HEK293 (cell line): ENCODE results near the gene GPATCH3.

ENCODE experiments used
- CTCF ChIA-PET: fragments of 350-600 bp; formaldehyde crosslinking; extraction: SDS; loops from one replicate; lab custom pipeline; 2021; ENCODE audit warnings: antibody characterized with exemption; lab: Yijun Ruan, JAX
- POLR2A ChIA-PET: fragments of 300-600 bp; formaldehyde crosslinking; extraction: SDS; loops from one replicate; lab custom pipeline; 2020; ENCODE audit warnings: antibody characterized with exemption, inconsistent platforms; lab: Yijun Ruan, JAX
- H3K27ac ChIP-seq: fragments of 200-500 bp; sonication (Bioruptor generic); 2 replicates; pipeline ENCODE4 v1.5.1; 2014; ENCODE audit warnings: low read depth, low read length, control low read depth, inconsistent platforms; ENCODE audit errors: extremely low read depth
- H3K36me3 ChIP-seq, 2 experiments: fragments of 200-500 bp in 1 of 2; sonication (Bioruptor generic) in 1 of 2; 1 replicate in 1 of 2; 2 replicates in 1 of 2; pipeline ENCODE4 v1.5.1; 2014 to 2017; ENCODE audit warnings: inconsistent platforms in 2 of 2, low read length in 2 of 2; ENCODE audit not compliant: control insufficient read depth in 2 of 2, insufficient read depth in 1 of 2
- H3K4me1 ChIP-seq: fragments of 200-500 bp; sonication (Bioruptor generic); 2 replicates; pipeline ENCODE4 v1.5.1; 2014; ENCODE audit warnings: mild to moderate bottlenecking, low read length, inconsistent platforms; ENCODE audit not compliant: control insufficient read depth, insufficient read depth
- H3K4me3 ChIP-seq: 2 replicates; pipeline ENCODE4 v1.5.1; 2011; ENCODE audit warnings: low read depth, mild to moderate bottlenecking, control low read depth, low read length, moderate library complexity
- H3K9me3 ChIP-seq: fragments of 200-500 bp; sonication (Bioruptor generic); 2 replicates; pipeline ENCODE4 v1.5.1; 2014; ENCODE audit warnings: low read depth, low read length, inconsistent platforms; ENCODE audit not compliant: control insufficient read depth, insufficient read depth
- BCL11B ChIP-seq: fragments of 450-650 bp; formaldehyde crosslinking; IDR thresholded peaks from 2 replicates; pipeline ENCODE4 v1.5.1; 2016; ENCODE audit warnings: low read depth, missing biosample characterization, missing genetic modification characterization
- EGR2 ChIP-seq: fragments of 450-650 bp; formaldehyde crosslinking; IDR thresholded peaks from 2 replicates; pipeline ENCODE4 v1.5.1; 2016; ENCODE audit warnings: low read depth, missing biosample characterization, missing genetic modification characterization
- FEZF1 ChIP-seq: fragments of 450-650 bp; formaldehyde crosslinking; IDR thresholded peaks from 2 replicates; pipeline ENCODE4 v1.5.1; 2016; ENCODE audit warnings: missing biosample characterization, missing genetic modification characterization
- GLIS1 ChIP-seq: fragments of 450-650 bp; formaldehyde crosslinking; IDR thresholded peaks from 2 replicates; pipeline ENCODE4 v1.5.1; 2016; ENCODE audit warnings: missing biosample characterization, missing genetic modification characterization
- PRDM1 ChIP-seq: fragments of 450-650 bp; formaldehyde crosslinking; IDR thresholded peaks from 2 replicates; pipeline ENCODE4; 2016; ENCODE audit warnings: missing biosample characterization, missing genetic modification characterization
- ZBTB21 ChIP-seq: fragments of 450-650 bp; formaldehyde crosslinking; IDR thresholded peaks from 2 replicates; pipeline ENCODE4 v1.5.1; 2017; ENCODE audit warnings: missing biosample characterization, missing genetic modification characterization
- ZBTB48 ChIP-seq: fragments of 450-650 bp; formaldehyde crosslinking; IDR thresholded peaks from 2 replicates; pipeline ENCODE4 v1.5.1; 2016; ENCODE audit warnings: missing biosample characterization, missing genetic modification characterization
- ZNF133 ChIP-seq: fragments of 450-650 bp; formaldehyde crosslinking; IDR thresholded peaks from 2 replicates; pipeline ENCODE4 v1.5.1; 2016; ENCODE audit warnings: missing biosample characterization, missing genetic modification characterization
- ZNF146 ChIP-seq: fragments of 450-650 bp; formaldehyde crosslinking; IDR thresholded peaks from 2 replicates; pipeline ENCODE4 v1.5.1; 2016; ENCODE audit warnings: missing biosample characterization, missing genetic modification characterization
- ZNF174 ChIP-seq: fragments of 450-650 bp; formaldehyde crosslinking; IDR thresholded peaks from 2 replicates; pipeline ENCODE4 v1.5.0; 2017; ENCODE audit warnings: missing biosample characterization, mild to moderate bottlenecking, missing genetic modification characterization
- ZNF48 ChIP-seq: fragments of 450-650 bp; formaldehyde crosslinking; IDR thresholded peaks from 2 replicates; pipeline ENCODE4 v1.5.1; 2016; ENCODE audit warnings: missing biosample characterization, missing genetic modification characterization
- ZNF513 ChIP-seq: fragments of 450-650 bp; IDR thresholded peaks from 2 replicates; pipeline ENCODE4 v1.5.1; 2018; ENCODE audit warnings: missing biosample characterization, missing genetic modification characterization
- ZNF514 ChIP-seq: fragments of 450-650 bp; formaldehyde crosslinking; IDR thresholded peaks from 2 replicates; pipeline ENCODE4 v1.5.1; 2016; ENCODE audit warnings: missing biosample characterization, missing genetic modification characterization
- ZNF555 ChIP-seq: fragments of 450-650 bp; formaldehyde crosslinking; conservative IDR thresholded peaks from 2 replicates; pipeline ENCODE4 v1.5.1; 2017; ENCODE audit warnings: missing biosample characterization, mild to moderate bottlenecking, missing genetic modification characterization, inconsistent platforms
- ZNF558 ChIP-seq: fragments of 450-650 bp; formaldehyde crosslinking; IDR thresholded peaks from 2 replicates; pipeline ENCODE4 v1.5.1; 2016; ENCODE audit warnings: missing biosample characterization, missing genetic modification characterization
- ZNF561 ChIP-seq: fragments of 450-650 bp; IDR thresholded peaks from 2 replicates; pipeline ENCODE4 v1.5.1; 2018; ENCODE audit warnings: missing biosample characterization, missing genetic modification characterization, borderline replicate concordance
- ZNF585B ChIP-seq: fragments of 450-650 bp; formaldehyde crosslinking; IDR thresholded peaks from 2 replicates; pipeline ENCODE4 v1.5.1; 2016; ENCODE audit warnings: missing biosample characterization, missing genetic modification characterization
- ZNF596 ChIP-seq: fragments of 450-650 bp; IDR thresholded peaks from 2 replicates; pipeline ENCODE4 v1.5.0; 2018; ENCODE audit warnings: missing biosample characterization, mild to moderate bottlenecking, missing genetic modification characterization, moderate library complexity
- ZNF639 ChIP-seq: fragments of 450-650 bp; formaldehyde crosslinking; IDR thresholded peaks from 2 replicates; pipeline ENCODE4 v1.5.1; 2016; ENCODE audit warnings: missing biosample characterization, missing genetic modification characterization
- ZNF76 ChIP-seq: fragments of 450-650 bp; formaldehyde crosslinking; IDR thresholded peaks from 2 replicates; pipeline ENCODE4; 2016; ENCODE audit warnings: low read depth, missing biosample characterization, missing genetic modification characterization, borderline replicate concordance
- ZNF785 ChIP-seq: fragments of 450-650 bp; formaldehyde crosslinking; IDR thresholded peaks from 2 replicates; pipeline ENCODE4 v1.5.1; 2016; ENCODE audit warnings: missing biosample characterization, missing genetic modification characterization
- ZNF830 ChIP-seq: fragments of 450-650 bp; IDR thresholded peaks from 2 replicates; pipeline ENCODE4 v1.5.0; 2018; ENCODE audit warnings: missing biosample characterization, missing genetic modification characterization, low read depth, mild to moderate bottlenecking, moderate library complexity
- TF ChIP-seq, protein P1 (sequence below): fragments of 450-650 bp; formaldehyde crosslinking; IDR thresholded peaks from 2 replicates; pipeline ENCODE4 v1.5.1; 2016; ENCODE audit warnings: missing biosample characterization, missing genetic modification characterization
- TF ChIP-seq, protein P2 (sequence below): fragments of 450-650 bp; formaldehyde crosslinking; IDR thresholded peaks from 2 replicates; pipeline ENCODE4 v1.5.1; 2016; ENCODE audit warnings: missing biosample characterization, missing genetic modification characterization
- TF ChIP-seq, protein P3 (sequence below): fragments of 450-650 bp; formaldehyde crosslinking; IDR thresholded peaks from 2 replicates; pipeline ENCODE4 v1.5.1; 2017; ENCODE audit warnings: missing biosample characterization, missing genetic modification characterization

Gene GPATCH3

DNA sequence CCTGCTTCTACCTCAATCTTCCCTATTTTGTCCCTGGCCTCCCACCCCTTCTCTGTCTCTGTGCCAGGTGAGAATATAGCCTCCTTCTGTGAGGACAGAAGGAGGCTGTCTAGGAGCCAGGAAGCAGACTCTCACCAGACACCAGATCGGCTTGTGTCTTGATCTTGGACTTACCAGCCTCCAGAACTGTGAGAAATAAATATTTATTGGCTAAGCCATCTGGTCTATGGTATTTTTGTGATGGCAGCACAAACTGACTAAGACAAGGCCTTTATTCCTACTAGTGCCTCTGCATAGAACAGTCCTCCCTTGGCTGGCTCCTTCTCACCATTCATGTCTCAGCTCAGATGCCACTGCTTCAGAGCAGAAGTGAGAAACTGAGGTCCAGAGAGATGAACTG is 12.0 kb downstream of the GPATCH3 start (continued):
- TF ChIP-seq ZNF513 (tag by site-specific recombination) = no peak
- TF ChIP-seq, protein P1, sequence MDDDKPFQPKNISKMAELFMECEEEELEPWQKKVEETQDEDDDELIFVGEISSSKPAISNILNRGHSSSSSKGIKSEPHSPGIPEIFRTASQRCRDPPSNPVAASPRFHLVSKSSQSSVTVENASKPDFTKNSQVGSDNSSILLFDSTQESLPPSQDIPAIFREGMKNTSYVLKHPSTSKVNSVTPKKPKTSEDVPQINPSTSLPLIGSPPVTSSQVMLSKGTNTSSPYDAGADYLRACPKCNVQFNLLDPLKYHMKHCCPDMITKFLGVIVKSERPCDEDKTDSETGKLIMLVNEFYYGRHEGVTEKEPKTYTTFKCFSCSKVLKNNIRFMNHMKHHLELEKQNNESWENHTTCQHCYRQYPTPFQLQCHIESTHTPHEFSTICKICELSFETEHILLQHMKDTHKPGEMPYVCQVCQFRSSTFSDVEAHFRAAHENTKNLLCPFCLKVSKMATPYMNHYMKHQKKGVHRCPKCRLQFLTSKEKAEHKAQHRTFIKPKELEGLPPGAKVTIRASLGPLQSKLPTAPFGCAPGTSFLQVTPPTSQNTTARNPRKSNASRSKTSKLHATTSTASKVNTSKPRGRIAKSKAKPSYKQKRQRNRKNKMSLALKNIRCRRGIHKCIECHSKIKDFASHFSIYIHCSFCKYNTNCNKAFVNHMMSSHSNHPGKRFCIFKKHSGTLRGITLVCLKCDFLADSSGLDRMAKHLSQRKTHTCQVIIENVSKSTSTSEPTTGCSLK (tag by site-specific recombination) = no peak

DNA sequence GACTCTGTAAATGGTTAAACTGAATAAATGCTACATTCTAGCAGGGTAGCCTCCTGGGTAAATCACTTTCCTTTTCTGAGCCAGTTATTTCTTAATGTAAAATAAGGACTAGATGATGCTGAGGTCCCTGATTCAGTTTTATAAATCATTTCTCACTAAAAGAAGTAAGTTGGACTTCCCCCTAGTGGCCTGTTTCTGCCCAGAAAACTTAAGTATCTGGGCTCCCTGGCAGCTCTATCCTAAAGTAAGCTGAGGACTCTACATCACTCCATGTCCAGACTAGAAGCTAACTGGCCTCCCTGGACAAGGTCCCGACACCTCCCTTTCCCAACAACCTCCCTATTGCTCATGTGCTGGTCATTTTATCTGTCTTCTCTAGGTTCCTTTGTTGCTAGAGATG is 13.1 kb downstream of the GPATCH3 start:
- Histone ChIP-seq H3K36me3 (peaks cover 37 to 83% of the 10 kb centered on the region in 2 experiments), H3K27ac (no peak overlapping the region), H3K4me3 (no peak overlapping the region)
- CTCF ChIA-PET = interaction anchor here (0.6 to 2.5 kb wide), 15 partner anchors 9 to 982 kb away, joined by 3 to 12 read pairs (median 5); partner anchors contain the start of gene GPATCH3
- TF ChIP-seq ZNF585B (tag by site-specific recombination) = no peak
- no peak for TF ChIP-seq ZNF596 (tag by site-specific recombination)
- TF ChIP-seq ZNF558 = no peak
- TF ChIP-seq ZNF555 (tag by site-specific recombination) = no peak
- no peak for TF ChIP-seq FEZF1 (tag by site-specific recombination)
- TF ChIP-seq ZNF146 (tag by site-specific recombination) = no peak
- TF ChIP-seq ZNF133 = no peak
- TF ChIP-seq ZNF514 (tag by site-specific recombination) = no peak
- TF ChIP-seq ZNF76 = no peak
- no peak for TF ChIP-seq ZNF174
- no peak for TF ChIP-seq ZBTB48
- TF ChIP-seq, protein P2, sequence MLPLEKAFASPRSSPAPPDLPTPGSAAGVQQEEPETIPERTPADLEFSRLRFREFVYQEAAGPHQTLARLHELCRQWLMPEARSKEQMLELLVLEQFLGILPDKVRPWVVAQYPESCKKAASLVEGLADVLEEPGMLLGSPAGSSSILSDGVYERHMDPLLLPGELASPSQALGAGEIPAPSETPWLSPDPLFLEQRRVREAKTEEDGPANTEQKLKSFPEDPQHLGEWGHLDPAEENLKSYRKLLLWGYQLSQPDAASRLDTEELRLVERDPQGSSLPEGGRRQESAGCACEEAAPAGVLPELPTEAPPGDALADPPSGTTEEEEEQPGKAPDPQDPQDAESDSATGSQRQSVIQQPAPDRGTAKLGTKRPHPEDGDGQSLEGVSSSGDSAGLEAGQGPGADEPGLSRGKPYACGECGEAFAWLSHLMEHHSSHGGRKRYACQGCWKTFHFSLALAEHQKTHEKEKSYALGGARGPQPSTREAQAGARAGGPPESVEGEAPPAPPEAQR (tag by site-specific recombination) = no peak
- TF ChIP-seq GLIS1 = no peak
- TF ChIP-seq, all 188 proteins: peak for 0
- Histone ChIP-seq H3K4me1 (no peaks in the 10 kb centered on the region), H3K9me3 (no peaks in the 10 kb centered on the region)
- POLR2A ChIA-PET = interaction anchor here (0.7 to 1.3 kb wide), 3 partner anchors 13 to 28 kb away, joined by 3 to 9 read pairs (median 3); partner anchors contain the start of gene GPATCH3

- Histone ChIP-seq H3K27ac (no peak overlapping the region), H3K9me3 (no peaks in the 10 kb centered on the region), H3K36me3 (peaks cover 68 to 94% of the 10 kb centered on the region in 2 experiments), H3K4me1 (no peaks in the 10 kb centered on the region), H3K4me3 (no peak overlapping the region)
- CTCF ChIA-PET = interaction anchor here (0.6 to 1.9 kb wide), 4 partner anchors 20 to 1458 kb away, joined by 3 to 9 read pairs (median 4); partner anchors contain the start of gene SFN
- POLR2A ChIA-PET = interaction anchor here (2.5 kb wide), 1 partner anchor 18 kb away, joined by 20 read pairs; no protein-coding TSS in a partner anchor
- TF ChIP-seq ZNF639 (tag by site-specific recombination) (no peak), ZBTB21 (no peak), BCL11B (no peak), ZNF558 (no peak), ZNF561 (tag by site-specific recombination) (no peak), ZNF48 (no peak), ZNF785 (tag by site-specific recombination) (no peak), EGR2 (no peak), ZNF830 (tag by site-specific recombination) (no peak), PRDM1 (no peak)
- TF ChIP-seq, protein P3, sequence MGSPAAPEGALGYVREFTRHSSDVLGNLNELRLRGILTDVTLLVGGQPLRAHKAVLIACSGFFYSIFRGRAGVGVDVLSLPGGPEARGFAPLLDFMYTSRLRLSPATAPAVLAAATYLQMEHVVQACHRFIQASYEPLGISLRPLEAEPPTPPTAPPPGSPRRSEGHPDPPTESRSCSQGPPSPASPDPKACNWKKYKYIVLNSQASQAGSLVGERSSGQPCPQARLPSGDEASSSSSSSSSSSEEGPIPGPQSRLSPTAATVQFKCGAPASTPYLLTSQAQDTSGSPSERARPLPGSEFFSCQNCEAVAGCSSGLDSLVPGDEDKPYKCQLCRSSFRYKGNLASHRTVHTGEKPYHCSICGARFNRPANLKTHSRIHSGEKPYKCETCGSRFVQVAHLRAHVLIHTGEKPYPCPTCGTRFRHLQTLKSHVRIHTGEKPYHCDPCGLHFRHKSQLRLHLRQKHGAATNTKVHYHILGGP (tag by site-specific recombination) = no peak
These were observed 17.4 kb downstream of the GPATCH3 start for GRCh38 chr1:26882696-26883463.
